Spleen (tissue), 11 donors: ENCODE data around the gene CHST6. TPM values are rescaled to one million over a fixed set of nuclear protein-coding genes. Genes with fewer than 3 reads are reported as not detected.

Experiments used
- DNase-seq: peaks from one replicate; pipeline ENCODE4 v3.0.0-alpha.2; 2020
- H3K27ac ChIP-seq, 8 donors: fragments of 200-600 bp; sonication (generic) in 7 of 8; 1 replicate in 4 of 8; 2 replicates in 4 of 8; pipeline versions ENCODE4 v1.5.0 to v1.8.0; 2016 to 2021; ENCODE audit warnings: inconsistent platforms in 4 of 8, mild to moderate bottlenecking in 4 of 8, moderate library complexity in 1 of 8
- H3K27me3 ChIP-seq, 7 donors: fragments of 200-600 bp; sonication (generic) in 6 of 7; replicated peaks in 1 of 7; 1 replicate in 4 of 7; 2 replicates in 3 of 7; pipeline versions ENCODE4 v1.5.0 to v1.8.0; 2016 to 2021; ENCODE audit warnings: inconsistent platforms in 3 of 7, mild to moderate bottlenecking in 1 of 7
- H3K36me3 ChIP-seq, 6 donors: fragments of 200-600 bp; sonication (generic) in 5 of 6; 1 replicate in 4 of 6; 2 replicates in 2 of 6; pipeline versions ENCODE4 v1.5.0 to v1.8.0; 2016 to 2021; ENCODE audit warnings: inconsistent platforms in 2 of 6
- H3K4me1 ChIP-seq, 6 donors: fragments of 200-600 bp; sonication (generic) in 5 of 6; 1 replicate in 3 of 6; 2 replicates in 3 of 6; pipeline versions ENCODE4 v1.5.0 to v1.8.0; 2016 to 2021; ENCODE audit warnings: inconsistent platforms in 3 of 6
- H3K4me3 ChIP-seq, 8 donors: fragments of 200-600 bp; sonication (generic) in 7 of 8; 1 replicate in 4 of 8; 2 replicates in 4 of 8; pipeline versions ENCODE4 v1.5.0 to v1.8.0; 2016 to 2021; ENCODE audit warnings: inconsistent platforms in 4 of 8, mild to moderate bottlenecking in 4 of 8, moderate library complexity in 2 of 8
- H3K9me3 ChIP-seq, 8 donors: fragments of 200-600 bp; sonication (generic) in 7 of 8; 1 replicate in 4 of 8; 2 replicates in 4 of 8; pipeline versions ENCODE4 v1.5.0 to v1.8.0; 2016 to 2021; ENCODE audit warnings: inconsistent platforms in 4 of 8
- CTCF ChIP-seq, 11 experiments: fragments of 200-600 bp in 7 of 11; fragments of 450-650 bp in 4 of 11; sonication (generic) in 4 of 11; IDR thresholded peaks in 8 of 11; conservative IDR thresholded peaks in 3 of 11; 1 replicate in 7 of 11; 2 replicates in 4 of 11; pipeline versions ENCODE4 v1.4.0 to v1.8.0; 2016 to 2021; ENCODE audit warnings: antibody characterized with exemption in 11 of 11, inconsistent platforms in 4 of 11, mild to moderate bottlenecking in 1 of 11
- POLR2A ChIP-seq, 3 donors: fragments of 450-650 bp; IDR thresholded peaks; one replicate each; pipeline ENCODE4 v1.5.1; 2017; ENCODE audit warnings: antibody characterized with exemption in 3 of 3, mild to moderate bottlenecking in 1 of 3
- POLR2AphosphoS5 ChIP-seq, 3 donors: sonication (generic); formaldehyde crosslinking; IDR thresholded peaks; one replicate each; pipeline ENCODE4 v1.5.1; 2017; ENCODE audit warnings: antibody characterized with exemption in 3 of 3
- WGBS, 5 donors: extraction: QIAGEN DNeasy Blood & Tissue Kit in 3 of 5; methylation state at CpG; one replicate each; pipeline versions ENCODE4 v1.1.5 to v1.1.7; 2013 to 2018; 5-methylcytosine and 5-hydroxymethylcytosine counted together
- intact Hi-C: fragments of 100-400 bp; cut with DNase I; formaldehyde crosslinking; loops from one replicate; pipeline ENCODE4 v1.15.0; 2023; ENCODE audit warnings: low total_unique reads
- polyA plus RNA-seq, 3 donors: library from polyadenylated mRNA; stranded (reverse); fragments of 200-250 nt; gene quantifications; one replicate each; pipeline ENCODE4 v1.2.1, GENCODE V29; 2013
- total RNA-seq, 7 donors: library from RNA; depleted of rRNA in 3 of 7; stranded (reverse); fragments of >200 nt in 3 of 7; fragmentation: NEBNext Ultra II Directional in 4 of 7; extraction: Animal tissue kit (Norgen Biotek cat#: 25700) in 4 of 7; gene quantifications; one replicate each; pipeline versions ENCODE4 v1.1.0 to v1.2.1, GENCODE V29; 2016 to 2021
- donor health status: healthy with polysubstance abuse.
- donor health status: DM: no; HTN: no; CAD: no; lungs with moderate emphysema.
- donor health status: DM: no; HTN: no; CAD: no.
- donor health status: Bipolar disorder and iron deficiency.
- donor health status: healthy.
- donor health status: DM: no; HTN: no; CAD: no.
- donor health status: DM: yes; HTN: yes; CAD: no.

Gene CHST6
- total and polyA plus RNA-seq, 10 donors = under 0.01 to 0.66 (median 0.19) TPM; not detected in 1

- DNase-seq = peak; percentile 64
- no peaks in the 10 kb centered on the region for H3K36me3 ChIP-seq
- 92 to 96% (median 95%) methylated on average over 15 to 17 of the region's 17 CpGs for WGBS, 5 donors
- H3K27me3 ChIP-seq = no peaks in the 10 kb centered on the region
- intact Hi-C loops = no loop called here
- H3K4me1 ChIP-seq = peaks cover 0 to 13% (median 0%) of the 10 kb centered on the region in 6 donors
- TF ChIP-seq POLR2A (IDR thresholded peaks at IDR 0.05) (no peak), CTCF (IDR thresholded peaks at IDR 0.05 in 8 of 11, conservative IDR thresholded peaks at IDR 0.05 in 3 of 11) (no peak), POLR2AphosphoS5 (IDR thresholded peaks at IDR 0.05) (no peak)
- no peak overlapping the region for H3K27ac ChIP-seq
- H3K9me3 ChIP-seq = no peaks in the 10 kb centered on the region
- H3K4me3 ChIP-seq = no peak overlapping the region
Measured at GRCh38 chr16:75472908-75473877, 22.0 kb downstream of the CHST6 start.

- WGBS, 5 donors = 14 to 22% (median 18%) methylated on average over 9 to 10 of the region's 10 CpGs
- H3K27me3 ChIP-seq = no peaks in the 10 kb centered on the region
- H3K27ac ChIP-seq = no peak overlapping the region
- DNase-seq = peak; percentile 71
- H3K36me3 ChIP-seq = no peaks in the 10 kb centered on the region
- TF ChIP-seq POLR2A (IDR thresholded peaks at IDR 0.05) (no peak), CTCF (IDR thresholded peaks at IDR 0.05 in 8 of 11, conservative IDR thresholded peaks at IDR 0.05 in 3 of 11) (peak; percentile 34 to 84 (median 70))
- intact Hi-C loops = loop anchor here (2.0 kb wide), 1 partner anchor 291 kb away; no protein-coding TSS in a partner anchor
- H3K9me3 ChIP-seq = no peaks in the 10 kb centered on the region
- H3K4me3 ChIP-seq = no peak overlapping the region
- H3K4me1 ChIP-seq = peaks cover 0 to 15% (median 0%) of the 10 kb centered on the region in 6 donors
Measured at GRCh38 chr16:75471723-75472633, 23.3 kb downstream of the CHST6 start.

- Histone ChIP-seq H3K27me3 (no peaks in the 10 kb centered on the region), H3K4me1 (peaks cover 0 to 42% (median 24%) of the 10 kb centered on the region in 6 donors), H3K36me3 (no peaks in the 10 kb centered on the region), H3K9me3 (no peaks in the 10 kb centered on the region), H3K4me3 (no peak overlapping the region), H3K27ac (no peak overlapping the region)
- no peak for DNase-seq
- WGBS, 5 donors = 82 to 95% (median 88%) methylated on average over 2 of the region's 2 CpGs
- intact Hi-C loops = loop anchor here (10.0 kb wide), 2 partner anchors 88 to 158 kb away; partner anchors contain the start of genes ADAT1 and TMEM231
- TF ChIP-seq POLR2AphosphoS5 (IDR thresholded peaks at IDR 0.05) (no peak), POLR2A (IDR thresholded peaks at IDR 0.05) (no peak), CTCF (IDR thresholded peaks at IDR 0.05 in 8 of 11, conservative IDR thresholded peaks at IDR 0.05 in 3 of 11) (no peak)
Measured at GRCh38 chr16:75466760-75467159, 28.5 kb downstream of the CHST6 start.
